ENCODE data around the gene SH2D3A. TPM values are rescaled to one million over a fixed set of nuclear protein-coding genes. Genes with fewer than 3 reads are reported as not detected.

SH2D3A gene
- total RNA-seq, 4 donors from 2014 or later = 52.4 to 77.2 (median 66.8) TPM

- DNase-seq (ENCODE audit: low spot score in 2 of 2) = peak; percentile 96 to 98
- H3K4me3 ChIP-seq = peak overlapping the region; percentile 93
- no peaks in the 10 kb centered on the region for H3K9me3 ChIP-seq
- 8% methylated on average over 12 of the region's 13 CpGs for WGBS
- peaks cover 44% of the 10 kb centered on the region for H3K4me1 ChIP-seq
- peak in 1 of 3 donors; percentile 3 for TF ChIP-seq POLR2AphosphoS5 (IDR thresholded peaks at IDR 0.05)
- no peak for TF ChIP-seq POLR2A (IDR thresholded peaks at IDR 0.05)
- peak; percentile 44 to 45 for TF ChIP-seq CTCF (IDR thresholded peaks at IDR 0.05)
- H3K27ac ChIP-seq = peak overlapping the region; percentile 69
- H3K36me3 ChIP-seq = peaks cover 15% of the 10 kb centered on the region
- H3K27me3 ChIP-seq = no peaks in the 10 kb centered on the region
Observed at GRCh38 chr19:6737873-6738786, 29.1 kb downstream of the SH2D3A start.

GRCh38 chr19:6737284-6737872 lies 29.9 kb downstream of the SH2D3A start, which contains the start of gene GPR108:
Gene GPR108 (minus strand): TSS chr19:6737580. CDS start chr19:6737576, 4 bp downstream.
- DNase-seq (ENCODE audit: low spot score in 2 of 2) = peak; percentile 100
- H3K27me3 ChIP-seq = no peaks in the 10 kb centered on the region
- 0% methylated on average over 36 of the region's 55 CpGs for WGBS

GRCh38 chr19:6736917-6737283 lies 30.3 kb downstream of the SH2D3A start:
- H3K27ac ChIP-seq = peak overlapping the region; percentile 95
- no peak for DNase-seq (ENCODE audit: low spot score in 2 of 2)
- peaks cover 42% of the 10 kb centered on the region for H3K4me1 ChIP-seq
- TF ChIP-seq EP300 (IDR thresholded peaks at IDR 0.05) = no peak
- no peak for TF ChIP-seq POLR2AphosphoS5 (IDR thresholded peaks at IDR 0.05)
- TF ChIP-seq POLR2A (IDR thresholded peaks at IDR 0.05) = no peak
- TF ChIP-seq CTCF (IDR thresholded peaks at IDR 0.05) = no peak
- H3K27me3 ChIP-seq = no peaks in the 10 kb centered on the region
- peaks cover 24% of the 10 kb centered on the region for H3K36me3 ChIP-seq
- H3K4me3 ChIP-seq = peak overlapping the region; percentile 93
- no peaks in the 10 kb centered on the region for H3K9me3 ChIP-seq
- 0% methylated on average over 13 of the region's 16 CpGs for WGBS

More at GRCh38 chr19:6737284-6737872, 29.9 kb downstream of the SH2D3A start, which contains the start of gene GPR108:
- Histone ChIP-seq H3K36me3 (peaks cover 19% of the 10 kb centered on the region), H3K27ac (peak within 1 kb of the TSS; percentile 95), H3K9me3 (no peaks in the 10 kb centered on the region), H3K4me3 (peak within 1 kb of the TSS; percentile 93), H3K4me1 (peaks cover 44% of the 10 kb centered on the region)
- peak in 2 of 3 donors; percentile 78 to 84 for TF ChIP-seq POLR2AphosphoS5 (IDR thresholded peaks at IDR 0.05)
- TF ChIP-seq CTCF (IDR thresholded peaks at IDR 0.05) = no peak

GRCh38 chr19:6736169-6736916 lies 30.9 kb downstream of the SH2D3A start:
- peaks cover 37% of the 10 kb centered on the region for H3K4me1 ChIP-seq
- TF ChIP-seq CTCF (IDR thresholded peaks at IDR 0.05) (peak; percentile 41 to 60), POLR2AphosphoS5 (IDR thresholded peaks at IDR 0.05) (no peak)
- DNase-seq (ENCODE audit: low spot score in 2 of 2) = peak in 1 of 2 donors; percentile 89
- peak overlapping the region; percentile 93 for H3K4me3 ChIP-seq
- no peaks in the 10 kb centered on the region for H3K9me3 ChIP-seq
- peak overlapping the region; percentile 95 for H3K27ac ChIP-seq
- peaks cover 30% of the 10 kb centered on the region for H3K36me3 ChIP-seq
- H3K27me3 ChIP-seq = no peaks in the 10 kb centered on the region
- WGBS = 27% methylated on average over 19 of the region's 25 CpGs
